ENCODE results near the gene FAM222A. TPM values are rescaled to one million over a fixed set of nuclear protein-coding genes. Genes with fewer than 3 reads are reported as not detected.
A peak's percentile ranks its signal among the peaks of the same experiment; 100 is the strongest.

Gene FAM222A
- total and polyA plus RNA-seq, 5 experiments from 2014 or later = 0.16 to 1.6 (median 0.28) TPM

GRCh38 chr12:109811624-109811995 lies 98.0 kb downstream of the FAM222A start:
- Mint-ChIP-seq H3K27me3 (no peaks in the 10 kb centered on the region), H3K36me3 (no peaks in the 10 kb centered on the region), H3K27ac (peak overlapping the region in 2 of 10 donors; percentile 15 to 17), H3K9me3 (no peaks in the 10 kb centered on the region), H3K4me1 (no peaks in the 10 kb centered on the region), H3K4me3 (no peak overlapping the region)
- DNase-seq (no peak), ATAC-seq (no peak)
- POLR2A ChIA-PET = no interaction called here

- no peaks in the 10 kb centered on the region for H3K36me3 Mint-ChIP-seq
- no peak for ATAC-seq
- no peak overlapping the region for H3K4me3 Mint-ChIP-seq
- no peaks in the 10 kb centered on the region for H3K9me3 Mint-ChIP-seq
- H3K4me1 Mint-ChIP-seq = peaks cover 0 to 2% (median 0%) of the 10 kb centered on the region in 4 donors
- no peak overlapping the region for H3K27ac Mint-ChIP-seq
- DNase-seq = no peak
- peaks cover 0 to 6% (median 0%) of the 10 kb centered on the region in 5 donors for H3K27me3 Mint-ChIP-seq
- POLR2A ChIA-PET = no interaction called here
These were observed 100.3 kb downstream of the FAM222A start for GRCh38 chr12:109813810-109814416.

- no peak overlapping the region for H3K27ac Mint-ChIP-seq
- no peak for ATAC-seq
- POLR2A ChIA-PET = no interaction called here
- peaks cover 0 to 2% (median 0%) of the 10 kb centered on the region in 4 donors for H3K4me1 Mint-ChIP-seq
- no peak for DNase-seq
- H3K9me3 Mint-ChIP-seq = no peaks in the 10 kb centered on the region
- no peaks in the 10 kb centered on the region for H3K36me3 Mint-ChIP-seq
- H3K27me3 Mint-ChIP-seq = peaks cover 0 to 6% (median 0%) of the 10 kb centered on the region in 5 donors
- no peak overlapping the region for H3K4me3 Mint-ChIP-seq
These were observed 101.0 kb downstream of the FAM222A start for GRCh38 chr12:109814600-109815150.

GRCh38 chr12:109815225-109815624 lies 101.6 kb downstream of the FAM222A start:
- no peak for DNase-seq
- no peak overlapping the region for H3K27ac Mint-ChIP-seq
- peaks cover 0 to 11% (median 0%) of the 10 kb centered on the region in 5 donors for H3K27me3 Mint-ChIP-seq

GRCh38 chr12:109815757-109816617 lies 102.4 kb downstream of the FAM222A start:
- H3K9me3 Mint-ChIP-seq = no peaks in the 10 kb centered on the region
- POLR2A ChIA-PET = no interaction called here

More at GRCh38 chr12:109815225-109815624, 101.6 kb downstream of the FAM222A start:
- POLR2A ChIA-PET = no interaction called here
- peaks cover 0 to 2% (median 0%) of the 10 kb centered on the region in 4 donors for H3K4me1 Mint-ChIP-seq
- no peaks in the 10 kb centered on the region for H3K9me3 Mint-ChIP-seq
- no peak for ATAC-seq
- H3K4me3 Mint-ChIP-seq = no peak overlapping the region
- no peaks in the 10 kb centered on the region for H3K36me3 Mint-ChIP-seq

GRCh38 chr12:109816870-109817269 lies 103.2 kb downstream of the FAM222A start:
- ATAC-seq (no peak), DNase-seq (no peak)

More at GRCh38 chr12:109815757-109816617, 102.4 kb downstream of the FAM222A start:
- no peak overlapping the region for H3K27ac Mint-ChIP-seq
- peaks cover 0 to 12% (median 0%) of the 10 kb centered on the region in 5 donors for H3K27me3 Mint-ChIP-seq
- no peaks in the 10 kb centered on the region for H3K36me3 Mint-ChIP-seq
- DNase-seq (no peak), ATAC-seq (no peak)
- H3K4me1 Mint-ChIP-seq = peaks cover 0 to 2% (median 0%) of the 10 kb centered on the region in 4 donors
- no peak overlapping the region for H3K4me3 Mint-ChIP-seq

GRCh38 chr12:109817627-109818231 lies 104.1 kb downstream of the FAM222A start:
- Mint-ChIP-seq H3K36me3 (no peaks in the 10 kb centered on the region), H3K4me1 (peaks cover 0 to 2% (median 0%) of the 10 kb centered on the region in 4 donors), H3K4me3 (no peak overlapping the region), H3K27ac (no peak overlapping the region), H3K27me3 (peaks cover 0 to 17% (median 0%) of the 10 kb centered on the region in 5 donors), H3K9me3 (no peaks in the 10 kb centered on the region)
- POLR2A ChIA-PET = no interaction called here
- ATAC-seq (no peak), DNase-seq (no peak)

More at GRCh38 chr12:109816870-109817269, 103.2 kb downstream of the FAM222A start:
- H3K27ac Mint-ChIP-seq = no peak overlapping the region
- no peak overlapping the region for H3K4me3 Mint-ChIP-seq
- POLR2A ChIA-PET = no interaction called here
- no peaks in the 10 kb centered on the region for H3K36me3 Mint-ChIP-seq
- H3K9me3 Mint-ChIP-seq = no peaks in the 10 kb centered on the region
- peaks cover 0 to 16% (median 0%) of the 10 kb centered on the region in 5 donors for H3K27me3 Mint-ChIP-seq
- H3K4me1 Mint-ChIP-seq = peaks cover 0 to 2% (median 0%) of the 10 kb centered on the region in 4 donors

- H3K4me3 Mint-ChIP-seq = no peak overlapping the region
- peaks cover 0 to 2% (median 0%) of the 10 kb centered on the region in 4 donors for H3K4me1 Mint-ChIP-seq
- no peak for DNase-seq
- ATAC-seq = no peak
- H3K27ac Mint-ChIP-seq = no peak overlapping the region
- POLR2A ChIA-PET = no interaction called here
- no peaks in the 10 kb centered on the region for H3K9me3 Mint-ChIP-seq
- no peaks in the 10 kb centered on the region for H3K36me3 Mint-ChIP-seq
- H3K27me3 Mint-ChIP-seq = peaks cover 0 to 17% (median 0%) of the 10 kb centered on the region in 5 donors
These were observed 104.6 kb downstream of the FAM222A start for GRCh38 chr12:109818253-109818652.

- Mint-ChIP-seq H3K27me3 (peaks cover 0 to 19% (median 0%) of the 10 kb centered on the region in 5 donors), H3K27ac (no peak overlapping the region), H3K4me3 (no peak overlapping the region), H3K9me3 (no peaks in the 10 kb centered on the region), H3K36me3 (no peaks in the 10 kb centered on the region), H3K4me1 (peaks cover 0 to 2% (median 0%) of the 10 kb centered on the region in 4 donors)
- POLR2A ChIA-PET = no interaction called here
- no peak for DNase-seq
- no peak for ATAC-seq
These were observed 105.4 kb downstream of the FAM222A start for GRCh38 chr12:109818905-109819500.

Other genes with a start within 250 kb of the FAM222A start
- 10 to 100 TPM; 25.8 to 30.0 TPM for gene KCTD10, start 236.5 kb upstream of the FAM222A start, total RNA-seq
- gene KCTD10, start 236.5 kb upstream of the FAM222A start, polyA plus RNA-seq = 10 to 100 TPM; 16.3 to 21.6 (median 20.0) TPM
- gene UBE3B, start 236.2 kb upstream of the FAM222A start, total RNA-seq = 10 to 100 TPM; 46.9 to 48.7 TPM
- 10 to 100 TPM; 14.0 to 19.4 (median 17.1) TPM for gene UBE3B, start 236.2 kb upstream of the FAM222A start, polyA plus RNA-seq
- gene MMAB, start 140.3 kb upstream of the FAM222A start, total RNA-seq = 10 to 100 TPM; 20.6 to 21.6 TPM
- gene MMAB, start 140.3 kb upstream of the FAM222A start, polyA plus RNA-seq = 10 to 100 TPM; 28.2 to 39.1 (median 36.0) TPM
- gene MVK, start 140.0 kb upstream of the FAM222A start, total RNA-seq = 10 to 100 TPM in 1 of 2 experiments, 1 to 10 TPM in 1; 9.2 to 11.5 TPM
- 1 to 10 TPM; 2.6 to 3.6 (median 2.7) TPM for gene MVK, start 140.0 kb upstream of the FAM222A start, polyA plus RNA-seq
- gene TRPV4, start 119.6 kb downstream of the FAM222A start, total RNA-seq = not detected
- gene TRPV4, start 119.6 kb downstream of the FAM222A start, polyA plus RNA-seq = not detected
- 10 to 100 TPM; 21.2 to 21.8 TPM for gene GLTP, start 166.7 kb downstream of the FAM222A start, total RNA-seq
- gene GLTP, start 166.7 kb downstream of the FAM222A start, polyA plus RNA-seq = 10 to 100 TPM; 29.7 to 41.7 (median 41.1) TPM
- 10 to 100 TPM; 36.8 to 39.1 TPM for gene TCHP, start 186.4 kb downstream of the FAM222A start, total RNA-seq
- 10 to 100 TPM in 1 of 3 donors, 1 to 10 TPM in 2; 6.7 to 11.1 (median 8.6) TPM for gene TCHP, start 186.4 kb downstream of the FAM222A start, polyA plus RNA-seq

Data from naive thymus-derived CD8-positive, alpha-beta T cell (primary cell).